Heart right ventricle (tissue), 16 donors: ENCODE results near the gene COMMD6. TPM values are rescaled to one million over a fixed set of nuclear protein-coding genes. Genes with fewer than 3 reads are reported as not detected.
"Not testable (repeated sequence)": the region's sequence is repeated elsewhere in the genome, so short reads cannot be mapped to it uniquely, and the experiment has no call there.

Experiments
- ATAC-seq, 8 donors: fragments of 200-7000 bp; cut with Tn5 transposase; one replicate each; pipeline ENCODE4 v1.9.1; 2020; ENCODE audit warnings: mild to moderate bottlenecking in 8 of 8, moderate library complexity in 8 of 8, moderate number of reproducible peaks in 1 of 8
- DNase-seq, 2 donors: peaks; one replicate each; pipeline ENCODE4 v3.0.0-alpha.2; 2020
- H3K27ac ChIP-seq, 10 donors: fragments of 200-600 bp; sonication (generic) in 2 of 10; one replicate each; pipeline versions ENCODE4 v1.5.0 to v1.8.0; 2020 to 2022; ENCODE audit warnings: mild to moderate bottlenecking in 3 of 10
- H3K27me3 ChIP-seq, 7 donors: fragments of 200-600 bp; one replicate each; pipeline ENCODE4 v1.8.0; 2021 to 2022; ENCODE audit warnings: mild to moderate bottlenecking in 2 of 7
- H3K36me3 ChIP-seq, 9 donors: fragments of 200-600 bp; sonication (generic) in 1 of 9; one replicate each; pipeline versions ENCODE4 v1.5.0 to v1.8.0; 2020 to 2022; ENCODE audit warnings: mild to moderate bottlenecking in 2 of 9
- H3K4me1 ChIP-seq, 9 donors: fragments of 200-600 bp; sonication (generic) in 1 of 9; one replicate each; pipeline versions ENCODE4 v1.5.0 to v1.8.0; 2020 to 2022; ENCODE audit warnings: mild to moderate bottlenecking in 4 of 9
- H3K4me3 ChIP-seq, 10 donors: fragments of 200-600 bp; sonication (generic) in 2 of 10; one replicate each; pipeline versions ENCODE4 v1.5.0 to v1.8.0; 2020 to 2022; ENCODE audit warnings: mild to moderate bottlenecking in 7 of 10, moderate library complexity in 2 of 10
- H3K9me3 ChIP-seq, 11 donors: fragments of 200-600 bp in 10 of 11; sonication (generic) in 2 of 11; one replicate each; pipeline versions ENCODE4 v1.5.0 to v1.8.0; 2013 to 2022; ENCODE audit warnings: mild to moderate bottlenecking in 2 of 11, control low read depth in 1 of 11, moderate library complexity in 1 of 11
- CTCF ChIP-seq, 9 donors: fragments of 200-600 bp; sonication (generic) in 2 of 9; IDR thresholded peaks; one replicate each; pipeline versions ENCODE4 v1.5.0 to v1.8.0; 2021 to 2022; ENCODE audit warnings: antibody characterized with exemption in 9 of 9, mild to moderate bottlenecking in 5 of 9, moderate library complexity in 1 of 9
- WGBS, 2 donors: extraction: QIAGEN DNeasy Blood & Tissue Kit; methylation state at CpG; one replicate each; pipeline ENCODE4 v1.1.7; 2013; ENCODE audit warnings: inconsistent platforms in 1 of 2; 5-methylcytosine and 5-hydroxymethylcytosine counted together
- intact Hi-C, 10 donors: fragments of 100-400 bp; cut with DNase I; formaldehyde crosslinking; loops; one replicate each; pipeline versions ENCODE4 v1.11.1 to v1.14.2; 2022
- polyA plus RNA-seq, 2 donors: library from polyadenylated mRNA; stranded (reverse); fragments of 200-250 nt; gene quantifications; one replicate each; pipeline ENCODE4 v1.2.3, GENCODE V29; 2013
- total RNA-seq, 10 donors: library from RNA; stranded (reverse); fragmentation: NEBNext Ultra II Directional in 3 of 10; extraction: Animal tissue kit (Norgen Biotek cat#: 25700) in 3 of 10; gene quantifications; one replicate each; pipeline versions ENCODE4 v1.2.1 to v1.2.4, GENCODE V29; 2021 to 2023
- donor health status: Arrhythmogenic right ventricular cardiomyopathy.
- donor health status: ischemic (EF 13 %, LVEDD 7.1; RV severe dilation, severe dysfunction).
- donor health status: healthy with polysubstance abuse.
- donor health status: DM: no; HTN: yes; CAD: no.
- donor health status: DM: no; HTN: no; CAD: no.
- donor health status: ischemic (EF 25% LVEDD 6.9; RV normal size, moderate dysfunction).
- donor health status: ischemic (EF 25% LVEDD 5.7; RV mildly dilated, moderate dysfunction).
- donor health status: healthy.
- donor health status: DM: yes; HTN: yes; CAD: no.
- donor health status: Ischemic cardiomyopathy.
- donor health status: ischemic (EF 35%, LVEDD 5.7; RV mildly dilated, moderate dysfunction).
- donor health status: nonischemic (EF 11% LVEDD 7.7; RV severe dilation, severe dysfunction).
- donor health status: DM: yes; HTN: yes; CAD: no.
- donor health status: PGD.
- donor health status: ischemic (EF 29% LVEDD 5.4; RV normal size, mild dysfunction).
- donor health status: nonischemic (EF 23%, LVEDD 6.1; RV moderate dilation, normal function).

The COMMD6 gene
- total and polyA plus RNA-seq, 12 donors = 66.4 to 138 (median 122) TPM

- ATAC-seq (no peak), DNase-seq (no peak)
- intact Hi-C loops = loop anchor here in 2 of 10 donors (5.0 to 10.0 kb wide), 2 partner anchors 180 to 182 kb away; no protein-coding TSS in a partner anchor
- H3K27ac ChIP-seq = no peak overlapping the region
- H3K4me3 ChIP-seq = no peak overlapping the region
- H3K4me1 ChIP-seq = peaks cover 0 to 31% (median 11%) of the 10 kb centered on the region in 9 donors
- H3K27me3 ChIP-seq = no peaks in the 10 kb centered on the region
- 100% methylated on average over 1 of the region's 1 CpG for WGBS, 2 donors
- TF ChIP-seq CTCF (IDR thresholded peaks at IDR 0.05) = no peak
- H3K36me3 ChIP-seq = peaks cover 0 to 28% (median 4%) of the 10 kb centered on the region in 9 donors
- H3K9me3 ChIP-seq = no peaks in the 10 kb centered on the region
These were observed 16.8 kb upstream of the COMMD6 start for GRCh38 chr13:75554464-75554863.

DNA sequence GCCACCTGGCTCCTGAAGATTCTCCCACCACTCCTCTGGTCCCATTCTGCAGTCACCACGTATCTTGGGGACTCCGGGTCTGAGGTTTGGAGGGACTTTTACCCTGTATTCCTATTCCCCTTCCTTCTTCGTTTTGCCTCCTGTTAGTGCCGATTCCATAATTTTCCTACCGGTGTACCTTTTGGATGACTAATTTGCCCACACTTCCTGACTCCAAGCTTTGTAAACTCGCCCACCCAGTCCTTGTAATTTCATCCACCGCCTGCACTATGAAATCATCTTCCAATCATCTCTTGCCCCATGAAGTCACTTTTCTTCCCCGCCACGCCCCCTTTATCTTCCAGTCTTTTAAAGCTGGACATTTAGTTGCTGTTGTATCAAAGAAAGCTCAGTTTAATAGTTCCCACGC lies 12.5 kb upstream of the COMMD6 start:
- H3K27me3 ChIP-seq = no peaks in the 10 kb centered on the region
- DNase-seq (peak in 1 of 2 donors; percentile 13), ATAC-seq (peak in 1 of 8 donors; percentile 6)
- peaks cover 0 to 28% (median 11%) of the 10 kb centered on the region in 9 donors for H3K4me1 ChIP-seq
- intact Hi-C loops = loop anchor here in 2 of 10 donors (5.0 to 10.0 kb wide), 2 partner anchors 175 to 178 kb away; no protein-coding TSS in a partner anchor
- peaks cover 0 to 20% (median 4%) of the 10 kb centered on the region in 9 donors for H3K36me3 ChIP-seq
- TF ChIP-seq CTCF (IDR thresholded peaks at IDR 0.05) = no peak
- H3K9me3 ChIP-seq = no peaks in the 10 kb centered on the region
- peak overlapping the region in 9 of 10 donors; percentile 56 to 98 (median 81) for H3K27ac ChIP-seq
- peak overlapping the region; percentile 56 to 96 (median 83) for H3K4me3 ChIP-seq
- 4 to 5% methylated on average over 10 of the region's 10 CpGs for WGBS, 2 donors

DNA sequence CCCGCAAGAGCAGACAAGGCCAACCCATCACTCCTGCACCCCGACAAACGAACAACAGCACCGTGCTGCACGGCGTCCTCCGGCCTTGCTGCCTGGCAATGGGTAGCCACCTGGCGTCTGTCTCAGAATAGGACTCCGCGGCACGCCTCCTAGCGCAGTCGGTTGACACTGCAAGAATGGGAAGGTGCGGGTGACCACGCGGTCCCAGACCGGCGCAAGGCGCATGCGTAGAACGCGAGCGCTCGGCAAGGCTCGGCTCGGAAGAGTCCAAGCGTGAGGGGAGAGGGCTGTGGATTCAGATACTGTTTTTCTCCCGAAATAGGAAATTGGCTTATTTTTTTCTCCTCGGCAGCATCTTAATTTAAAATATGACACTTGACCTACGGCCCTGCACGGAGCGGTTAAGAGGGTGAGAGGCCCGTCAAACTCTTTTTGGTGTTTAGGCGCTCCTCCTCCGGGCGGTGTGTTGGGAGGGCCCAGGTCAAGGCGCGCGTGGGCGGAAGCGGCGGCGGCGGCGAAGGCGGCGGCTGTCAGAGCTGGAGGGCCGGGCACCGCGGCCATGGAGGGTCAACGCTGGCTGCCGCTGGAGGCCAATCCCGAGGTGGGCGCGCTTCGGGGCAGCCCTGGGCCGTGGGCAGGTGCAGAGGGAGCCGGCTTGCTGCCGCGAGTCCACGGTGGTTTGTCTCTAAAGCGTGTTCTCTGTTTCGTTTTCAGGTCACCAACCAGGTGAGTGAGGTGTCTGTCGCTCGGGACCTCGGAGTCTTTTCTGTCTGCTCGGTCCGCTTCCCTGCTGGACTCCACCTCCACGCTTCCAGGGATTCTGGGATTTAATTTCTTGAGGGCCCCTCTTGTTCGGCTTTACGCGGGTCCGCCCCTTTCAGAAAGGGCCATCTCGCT lies 11.9 kb upstream of the COMMD6 start, which contains the start of gene UCHL3:
Gene UCHL3, plus strand, starts transcription at position 530 of the 897 bp plus-strand sequence. Its CDS starts 30 bp downstream, at position 560.
- Histone ChIP-seq H3K36me3 (peaks cover 0 to 13% (median 2%) of the 10 kb centered on the region in 9 donors), H3K27ac (peak within 1 kb of the TSS; percentile 41 to 98 (median 79)), H3K27me3 (no peaks in the 10 kb centered on the region), H3K4me3 (peak within 1 kb of the TSS; percentile 56 to 96 (median 83)), H3K4me1 (peaks cover 0 to 28% (median 11%) of the 10 kb centered on the region in 9 donors), H3K9me3 (no peaks in the 10 kb centered on the region)
- intact Hi-C loops = loop anchor here in 7 of 10 donors (1.0 to 10.0 kb wide), 8 partner anchors 11 to 182 kb away; partner anchors contain the start of gene TBC1D4 (in 5 of the 7)
- DNase-seq (peak; percentile 96 to 98), ATAC-seq (peak; percentile 97 to 99 (median 98))
- peak; percentile 66 to 97 (median 86) for TF ChIP-seq CTCF (IDR thresholded peaks at IDR 0.05)
- WGBS, 2 donors = 0% methylated on average over 74 of the region's 74 CpGs

GRCh38 chr13:75547917-75548316 lies 10.3 kb upstream of the COMMD6 start:
- peaks cover 0 to 21% (median 11%) of the 10 kb centered on the region in 9 donors for H3K4me1 ChIP-seq
- H3K27ac ChIP-seq = no peak overlapping the region
- H3K27me3 ChIP-seq = no peaks in the 10 kb centered on the region
- 77 to 80% methylated on average over 3 of the region's 3 CpGs for WGBS, 2 donors
- no peaks in the 10 kb centered on the region for H3K9me3 ChIP-seq
- TF ChIP-seq CTCF (IDR thresholded peaks at IDR 0.05) = no peak
- no peak for DNase-seq
- no peak overlapping the region for H3K4me3 ChIP-seq
- H3K36me3 ChIP-seq = no peaks in the 10 kb centered on the region
- ATAC-seq = no peak
- intact Hi-C loops = loop anchor here in 7 of 10 donors (2.0 to 10.0 kb wide), 7 partner anchors 61 to 181 kb away; partner anchors contain the start of gene TBC1D4 (in 5 of the 7)

GRCh38 chr13:75545386-75545785 lies 7.7 kb upstream of the COMMD6 start:
- intact Hi-C loops = loop anchor here in 5 of 10 donors (5.0 to 10.0 kb wide), 5 partner anchors 58 to 178 kb away; partner anchors contain the start of gene TBC1D4 (in 3 of the 5)
- WGBS, 2 donors = 85 to 88% methylated on average over 14 of the region's 14 CpGs
- DNase-seq = not testable (repeated sequence)

More at GRCh38 chr13:75545386-75545785, 7.7 kb upstream of the COMMD6 start:
- H3K27ac ChIP-seq, H3K4me3 ChIP-seq, H3K36me3 ChIP-seq, H3K9me3 ChIP-seq, ATAC-seq, H3K27me3 ChIP-seq: not testable (repeated sequence)
- peaks cover 0 to 14% (median 7%) of the 10 kb centered on the region in 9 donors for H3K4me1 ChIP-seq
